ENCODE data around the gene CAMTA1. TPM values are rescaled to one million over a fixed set of nuclear protein-coding genes. Genes with fewer than 3 reads are reported as not detected.
"Not testable (repeated sequence)": the region's sequence is repeated elsewhere in the genome, so short reads cannot be mapped to it uniquely, and the experiment has no call there.

CAMTA1 gene
- total RNA-seq, 1 experiment from 2014 or later, result 50.3 TPM

DNA sequence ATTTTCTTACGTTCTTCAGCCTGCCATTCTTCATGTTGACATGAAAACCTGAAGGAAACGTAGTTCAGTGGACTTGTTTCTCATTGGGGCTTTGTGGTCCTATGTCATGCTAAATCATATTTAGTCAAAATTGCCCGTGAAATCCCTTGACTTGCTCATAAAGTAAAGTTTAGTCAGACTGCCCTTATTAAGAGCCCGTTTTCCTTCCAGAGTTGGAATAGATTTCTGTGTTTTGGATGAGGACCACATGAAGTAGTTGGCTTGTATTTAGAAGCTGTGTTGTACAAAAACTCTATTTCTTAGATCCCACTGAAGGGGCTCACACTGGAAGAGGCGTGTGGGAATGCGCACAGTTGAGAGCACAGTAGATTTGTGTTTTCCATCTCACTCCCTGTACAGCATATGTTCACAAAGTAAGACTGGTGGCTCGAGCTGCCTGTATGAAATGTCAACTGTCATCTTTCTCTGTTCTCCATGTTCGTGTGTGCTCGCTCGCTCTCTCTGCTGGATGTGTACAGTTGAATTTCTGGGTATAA, 42.4 kb downstream of the CAMTA1 start:
- Mint-ChIP-seq H3K4me3 (ENCODE audit: low read depth, unreplicated experiment) (no peak overlapping the region), H3K27me3 (ENCODE audit: unreplicated experiment) (no peaks in the 10 kb centered on the region), H3K4me1 (ENCODE audit: low read depth, unreplicated experiment) (peaks cover 5% of the 10 kb centered on the region), H3K36me3 (ENCODE audit: insufficient read depth, unreplicated experiment) (no peaks in the 10 kb centered on the region), H3K27ac (ENCODE audit: unreplicated experiment) (no peak overlapping the region), H3K9me3 (ENCODE audit: low read depth, unreplicated experiment) (no peaks in the 10 kb centered on the region)
- BruUV-seq (replicated peaks), result no TSS peak
- TF ChIP-seq, protein P1, sequence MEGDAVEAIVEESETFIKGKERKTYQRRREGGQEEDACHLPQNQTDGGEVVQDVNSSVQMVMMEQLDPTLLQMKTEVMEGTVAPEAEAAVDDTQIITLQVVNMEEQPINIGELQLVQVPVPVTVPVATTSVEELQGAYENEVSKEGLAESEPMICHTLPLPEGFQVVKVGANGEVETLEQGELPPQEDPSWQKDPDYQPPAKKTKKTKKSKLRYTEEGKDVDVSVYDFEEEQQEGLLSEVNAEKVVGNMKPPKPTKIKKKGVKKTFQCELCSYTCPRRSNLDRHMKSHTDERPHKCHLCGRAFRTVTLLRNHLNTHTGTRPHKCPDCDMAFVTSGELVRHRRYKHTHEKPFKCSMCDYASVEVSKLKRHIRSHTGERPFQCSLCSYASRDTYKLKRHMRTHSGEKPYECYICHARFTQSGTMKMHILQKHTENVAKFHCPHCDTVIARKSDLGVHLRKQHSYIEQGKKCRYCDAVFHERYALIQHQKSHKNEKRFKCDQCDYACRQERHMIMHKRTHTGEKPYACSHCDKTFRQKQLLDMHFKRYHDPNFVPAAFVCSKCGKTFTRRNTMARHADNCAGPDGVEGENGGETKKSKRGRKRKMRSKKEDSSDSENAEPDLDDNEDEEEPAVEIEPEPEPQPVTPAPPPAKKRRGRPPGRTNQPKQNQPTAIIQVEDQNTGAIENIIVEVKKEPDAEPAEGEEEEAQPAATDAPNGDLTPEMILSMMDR (IDR thresholded peaks at IDR 0.05; ENCODE audit: unreplicated experiment), result no peak
- no peak for DNase-seq
- intact Hi-C loops (cut with micrococcal nuclease; ENCODE audit: unreplicated experiment), result no loop called here
- CTCF ChIA-PET, result no interaction called here

DNA sequence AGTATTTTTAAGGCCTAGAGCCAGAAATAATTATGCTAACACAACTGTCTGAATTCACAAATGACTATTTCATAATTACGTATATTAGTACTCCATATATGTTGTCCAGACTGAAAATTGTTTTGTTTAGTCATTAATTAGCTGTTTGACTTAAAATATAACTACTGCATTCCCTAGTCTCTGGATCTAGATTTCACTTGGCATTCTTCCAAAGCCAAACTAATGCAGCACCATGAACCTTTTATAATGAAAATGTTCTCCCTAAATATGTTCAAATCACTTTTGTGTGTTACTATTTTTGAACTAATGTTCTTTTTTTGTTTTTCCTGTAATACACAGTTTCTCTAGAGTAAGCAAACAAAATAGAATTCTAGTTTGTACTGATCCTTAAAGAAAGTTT, 46.1 kb downstream of the CAMTA1 start:
- Mint-ChIP-seq H3K4me1 (ENCODE audit: low read depth, unreplicated experiment) (no peaks in the 10 kb centered on the region), H3K36me3 (ENCODE audit: insufficient read depth, unreplicated experiment) (peaks cover 5% of the 10 kb centered on the region), H3K27ac (ENCODE audit: unreplicated experiment) (no peak overlapping the region), H3K4me3 (ENCODE audit: low read depth, unreplicated experiment) (no peak overlapping the region), H3K27me3 (ENCODE audit: unreplicated experiment) (no peaks in the 10 kb centered on the region), H3K9me3 (ENCODE audit: low read depth, unreplicated experiment) (no peaks in the 10 kb centered on the region)
- TF ChIP-seq, protein P1 (IDR thresholded peaks at IDR 0.05; ENCODE audit: unreplicated experiment), result no peak
- BruUV-seq (replicated peaks), result no TSS peak
- DNase-seq, result no peak
- intact Hi-C loops (cut with micrococcal nuclease; ENCODE audit: unreplicated experiment), result no loop called here
- CTCF ChIA-PET, result no interaction called here

DNA sequence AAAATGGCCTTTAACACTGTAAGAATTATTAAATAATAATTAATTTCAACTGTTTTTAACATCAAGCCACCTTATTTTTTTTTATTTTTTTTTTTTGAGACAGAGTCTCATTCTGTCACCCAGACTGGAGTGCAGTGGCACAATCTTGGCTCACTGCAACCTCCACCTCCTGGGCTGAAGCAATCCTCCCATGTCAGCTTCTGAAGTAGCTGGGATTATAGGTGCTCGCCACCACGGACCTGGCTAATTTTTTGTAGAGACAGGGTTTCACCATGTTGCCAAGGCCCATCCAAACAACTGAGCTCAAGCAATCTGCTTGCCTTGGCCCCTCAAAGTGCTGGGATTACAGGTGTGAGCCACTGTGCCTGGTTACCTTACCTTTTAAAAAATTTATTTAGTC, 46.8 kb downstream of the CAMTA1 start:
- H3K36me3 Mint-ChIP-seq (ENCODE audit: insufficient read depth, unreplicated experiment); intact Hi-C loops (cut with micrococcal nuclease; ENCODE audit: unreplicated experiment); DNase-seq; H3K4me1 Mint-ChIP-seq (ENCODE audit: low read depth, unreplicated experiment); H3K4me3 Mint-ChIP-seq (ENCODE audit: low read depth, unreplicated experiment); H3K27me3 Mint-ChIP-seq (ENCODE audit: unreplicated experiment); H3K27ac Mint-ChIP-seq (ENCODE audit: unreplicated experiment); H3K9me3 Mint-ChIP-seq (ENCODE audit: low read depth, unreplicated experiment); BruUV-seq (replicated peaks): not testable (repeated sequence)
- CTCF ChIA-PET, result interaction anchor here (1.1 kb wide), 1 partner anchor 12 kb away, joined by 3 read pairs; no protein-coding TSS in a partner anchor

DNA sequence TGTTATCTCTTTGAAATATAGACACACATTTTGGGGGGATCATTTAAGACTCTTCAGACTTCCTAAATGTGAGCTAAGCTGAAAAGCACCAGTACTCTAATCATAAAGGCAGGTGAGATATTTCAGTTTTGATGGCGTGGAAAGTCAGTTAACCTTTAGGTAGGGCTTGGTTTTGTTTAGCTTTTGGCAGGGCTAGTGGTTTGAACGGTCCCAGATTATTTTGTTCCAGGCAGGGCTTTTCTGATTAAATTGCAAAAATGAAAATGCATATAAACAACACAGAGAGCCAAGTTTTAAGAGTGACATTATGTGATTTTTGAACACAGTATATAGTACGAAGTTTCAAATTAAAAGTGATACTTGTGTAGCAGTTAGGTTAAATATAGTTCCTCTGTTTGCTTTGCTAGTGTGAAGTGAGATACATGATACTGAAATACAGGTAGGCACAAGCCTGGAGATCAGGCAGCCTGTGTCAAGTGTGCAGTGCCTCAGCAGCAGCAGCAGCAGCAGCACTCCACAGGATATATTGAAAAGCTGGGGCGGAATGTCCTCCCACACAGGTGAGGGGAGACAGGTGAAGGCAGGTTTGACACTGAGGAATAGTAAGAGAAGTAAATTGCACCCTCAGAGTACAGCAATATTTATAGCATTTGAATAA, 47.4 kb downstream of the CAMTA1 start:
- CTCF ChIA-PET, result interaction anchor here (0.6 to 1.1 kb wide), 2 partner anchors 13 to 1684 kb away, joined by 3 read pairs; no protein-coding TSS in a partner anchor
- Mint-ChIP-seq H3K9me3 (ENCODE audit: low read depth, unreplicated experiment) (no peaks in the 10 kb centered on the region), H3K36me3 (ENCODE audit: insufficient read depth, unreplicated experiment) (peaks cover 5% of the 10 kb centered on the region), H3K4me1 (ENCODE audit: low read depth, unreplicated experiment) (no peaks in the 10 kb centered on the region), H3K27ac (ENCODE audit: unreplicated experiment) (no peak overlapping the region), H3K27me3 (ENCODE audit: unreplicated experiment) (no peaks in the 10 kb centered on the region), H3K4me3 (ENCODE audit: low read depth, unreplicated experiment) (no peak overlapping the region)
- intact Hi-C loops (cut with micrococcal nuclease; ENCODE audit: unreplicated experiment), result no loop called here
- TF ChIP-seq, protein P1 (IDR thresholded peaks at IDR 0.05; ENCODE audit: unreplicated experiment), result no peak
- DNase-seq, result no peak
- no TSS peak for BruUV-seq (replicated peaks)

DNA sequence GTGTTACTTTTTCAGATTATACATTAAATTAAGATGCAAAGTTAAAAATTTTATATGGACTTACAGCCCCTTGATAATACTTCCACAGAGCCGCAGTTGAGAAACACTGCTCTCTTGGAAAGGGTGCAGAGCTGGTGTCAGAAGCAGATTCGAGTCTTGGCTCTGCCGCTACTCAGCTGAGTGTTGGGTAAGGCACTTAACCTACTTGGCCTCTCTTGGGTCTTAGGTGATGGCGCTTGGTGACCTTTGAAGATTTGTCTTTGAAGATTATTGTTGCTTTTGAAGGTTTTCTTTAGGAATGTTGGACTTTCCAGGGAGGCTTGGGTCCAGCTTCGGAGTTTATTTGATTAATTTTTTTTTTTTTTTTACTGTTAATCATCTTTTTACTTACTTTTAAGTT, 48.5 kb downstream of the CAMTA1 start:
- Mint-ChIP-seq H3K27ac (ENCODE audit: unreplicated experiment) (no peak overlapping the region), H3K36me3 (ENCODE audit: insufficient read depth, unreplicated experiment) (peaks cover 5% of the 10 kb centered on the region), H3K4me1 (ENCODE audit: low read depth, unreplicated experiment) (no peaks in the 10 kb centered on the region), H3K4me3 (ENCODE audit: low read depth, unreplicated experiment) (no peak overlapping the region), H3K27me3 (ENCODE audit: unreplicated experiment) (no peaks in the 10 kb centered on the region), H3K9me3 (ENCODE audit: low read depth, unreplicated experiment) (no peaks in the 10 kb centered on the region)
- no peak for DNase-seq
- TF ChIP-seq, protein P1 (IDR thresholded peaks at IDR 0.05; ENCODE audit: unreplicated experiment), result no peak
- BruUV-seq (replicated peaks), result no TSS peak
- CTCF ChIA-PET, result no interaction called here
- intact Hi-C loops (cut with micrococcal nuclease; ENCODE audit: unreplicated experiment), result no loop called here
